HCT116 (cell line): Measurements from ENCODE around the gene PDE1C. TPM values are rescaled to one million over a fixed set of nuclear protein-coding genes. Genes with fewer than 3 reads are reported as not detected.

Source experiments
- ATAC-seq: fragments of 200-7000 bp; cut with Tn5 transposase; 2 replicates; pipeline ENCODE4 v1.9.1; 2020; ENCODE audit warnings: mild to moderate bottlenecking, moderate library complexity
- BruUV-seq: library from RNA; stranded (reverse); fragments of 400-500 nt; replicated peaks from 2 replicates; lab custom pipeline; 2021; lab: Mats Ljungman, UMichigan
- CTCF ChIA-PET: fragments of 300-600 bp; sonication (Branson Sonifier 250); formaldehyde crosslinking; loops from one replicate; lab custom pipeline; 2021; ENCODE audit warnings: antibody characterized with exemption; lab: Charles Lee
- POLR2A ChIA-PET: fragments of 300-600, 350-600 bp; sonication (Branson Sonifier 250); formaldehyde crosslinking; loops from one replicate; lab custom pipeline; 2021; ENCODE audit warnings: antibody characterized with exemption; lab: Charles Lee
- RAD21 ChIA-PET, 2 experiments: fragments of 300-600 bp; sonication (Branson Sonifier 250); formaldehyde crosslinking; loops; one replicate each; lab custom pipeline; 2023; ENCODE audit warnings: low total read pairs in 2 of 2; ENCODE audit not compliant: uncharacterized antibody in 2 of 2, unreplicated experiment in 2 of 2, low non-redundant PET in 1 of 2; lab: Charles Lee
- DNase-seq: peaks from one replicate; pipeline ENCODE4 v3.0.0-alpha.2; 2010; ENCODE audit warnings: low read depth, low spot score
- H2AFZ ChIP-seq: fragments of 200-600 bp; shearing (Covaris generic), sonication (generic); 2 replicates; pipeline ENCODE4 v1.6.1; 2017; ENCODE audit warnings: low read depth, mixed run types, mixed read lengths, antibody characterized with exemption, low read length; ENCODE audit not compliant: poor library complexity, severe bottlenecking
- H3K27ac ChIP-seq: 2 replicates; pipeline ENCODE4 v1.5.1; 2012; ENCODE audit warnings: low read depth, low read length
- H3K27me3 ChIP-seq: fragments of 200-600 bp; sonication (generic); 2 replicates; pipeline ENCODE4 v1.6.1; 2016; ENCODE audit warnings: mixed run types, low read length, mixed read lengths; ENCODE audit not compliant: insufficient read depth
- H3K36me3 ChIP-seq, 2 experiments: fragments of 200-500 bp in 1 of 2; fragments of 200-600 bp in 1 of 2; sonication (Bioruptor generic) in 1 of 2; sonication (generic) in 1 of 2; 2 replicates each; pipeline versions ENCODE4 v1.5.1 to v1.6.1; 2014 to 2016; ENCODE audit warnings: low read length in 2 of 2, inconsistent platforms in 1 of 2, mixed read lengths in 1 of 2, mixed run types in 1 of 2; ENCODE audit not compliant: insufficient read depth in 2 of 2, control insufficient read depth in 1 of 2
- H3K4me1 ChIP-seq, 2 experiments: fragments of 200-600 bp in 1 of 2; sonication (generic) in 1 of 2; 2 replicates each; pipeline versions ENCODE4 v1.5.1 to v1.6.1; 2012 to 2017; ENCODE audit warnings: low read length in 2 of 2, inconsistent platforms in 1 of 2, mild to moderate bottlenecking in 1 of 2, mixed read lengths in 1 of 2, mixed run types in 1 of 2, moderate library complexity in 1 of 2; ENCODE audit not compliant: insufficient read depth in 2 of 2, control insufficient read depth in 1 of 2
- H3K4me2 ChIP-seq: fragments of 200-600 bp; sonication (generic); 2 replicates; pipeline ENCODE4 v1.6.1; 2017; ENCODE audit warnings: mixed run types, low read length, mixed read lengths
- H3K4me3 ChIP-seq, 2 experiments: fragments of 200-600 bp in 1 of 2; sonication (generic) in 1 of 2; replicated peaks in 1 of 2; 2 replicates each; pipeline ENCODE4 v1.5.1; 2011 to 2016; ENCODE audit warnings: low read length in 2 of 2, control low read depth in 1 of 2, low read depth in 1 of 2, mild to moderate bottlenecking in 1 of 2, mixed read lengths in 1 of 2, mixed run types in 1 of 2
- H3K79me2 ChIP-seq: fragments of 200-600 bp; sonication (generic); 2 replicates; pipeline ENCODE4 v1.6.1; 2017; ENCODE audit warnings: mild to moderate bottlenecking, mixed run types, low read length, moderate library complexity, mixed read lengths; ENCODE audit not compliant: insufficient read depth
- H3K9ac ChIP-seq: fragments of 200-600 bp; sonication (generic); 2 replicates; pipeline ENCODE4 v1.6.1; 2016; ENCODE audit warnings: low read length, mixed read lengths
- H3K9me2 ChIP-seq: fragments of 200-600 bp; sonication (generic), shearing (Covaris generic); 2 replicates; pipeline ENCODE4 v1.6.1; 2017; ENCODE audit warnings: mixed run types, mild to moderate bottlenecking, moderate library complexity; ENCODE audit not compliant: insufficient read depth
- H3K9me3 ChIP-seq, 2 experiments: fragments of 200-500 bp in 1 of 2; fragments of 200-600 bp in 1 of 2; sonication (Bioruptor generic) in 1 of 2; sonication (generic) in 1 of 2; 2 replicates each; pipeline ENCODE4 v1.6.1; 2014 to 2017; ENCODE audit warnings: low read length in 2 of 2, mixed read lengths in 2 of 2, inconsistent platforms in 1 of 2, low read depth in 1 of 2, mild to moderate bottlenecking in 1 of 2, mixed run types in 1 of 2, moderate library complexity in 1 of 2; ENCODE audit not compliant: control insufficient read depth in 1 of 2, insufficient read depth in 1 of 2
- H4K20me1 ChIP-seq: fragments of 200-600 bp; sonication (generic), shearing (Covaris generic); 2 replicates; pipeline ENCODE4 v1.6.1; 2017; ENCODE audit warnings: mixed run types, mild to moderate bottlenecking, moderate library complexity; ENCODE audit not compliant: insufficient read depth
- EGR1 ChIP-seq: IDR thresholded peaks from 2 replicates; pipeline ENCODE4 v1.6.1; 2012; ENCODE audit warnings: low read depth
- TCF7L2 ChIP-seq: IDR thresholded peaks from 2 replicates; pipeline ENCODE4 v1.7.0; 2011; ENCODE audit warnings: borderline replicate concordance, inconsistent platforms; ENCODE audit not compliant: insufficient read depth, insufficient read length; ENCODE audit errors: extremely low read depth
- ZNF274 ChIP-seq: fragments of 200-500 bp; sonication (Bioruptor generic); IDR thresholded peaks from 2 replicates; pipeline ENCODE4 v1.6.1; 2014; ENCODE audit warnings: mild to moderate bottlenecking, low read depth, low read length, inconsistent platforms
- intact Hi-C: fragments of 100-400 bp; cut with micrococcal nuclease; formaldehyde crosslinking; loops from 2 replicates; pipeline ENCODE4 v1.10.0; 2022
- total RNA-seq: library from RNA; stranded (reverse); gene quantifications from one replicate; pipeline ENCODE4 v1.2.1, GENCODE V29; 2021; ENCODE audit not compliant: unreplicated experiment
- TF ChIP-seq, protein P1 (sequence below), 3 experiments: fragments of 200-600 bp in 1 of 3; sonication (generic) in 1 of 3; IDR thresholded peaks in 2 of 3; conservative IDR thresholded peaks in 1 of 3; 2 replicates each; pipeline ENCODE4 v1.5.1; 2012 to 2017; ENCODE audit warnings: low read depth in 2 of 3, low read length in 2 of 3, antibody characterized with exemption in 1 of 3, borderline replicate concordance in 1 of 3, control low read depth in 1 of 3, mild to moderate bottlenecking in 1 of 3, mixed read lengths in 1 of 3, mixed run types in 1 of 3, moderate library complexity in 1 of 3; ENCODE audit not compliant: insufficient read depth in 1 of 3

PDE1C gene
- total RNA-seq, 1 experiment from 2014 or later, result 0.17 TPM

DNA sequence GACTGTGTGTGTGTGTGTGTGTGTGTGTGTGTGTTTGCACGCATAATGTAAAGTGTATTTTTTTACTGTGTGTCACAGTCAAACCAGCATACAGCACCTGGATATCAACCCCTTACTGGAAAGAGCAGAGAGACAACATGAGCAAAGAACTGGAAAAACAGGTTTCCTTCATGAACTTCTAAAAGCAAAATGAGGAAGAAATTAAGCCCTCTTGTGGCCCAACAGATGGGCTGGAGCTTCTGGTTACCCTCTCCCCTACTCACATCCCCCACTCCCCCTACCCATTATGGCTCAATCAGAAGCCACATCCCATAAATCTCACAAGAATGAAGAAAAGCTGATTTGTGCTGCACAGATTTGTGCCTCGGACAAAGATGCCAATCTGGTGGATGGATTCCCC is 36.2 kb downstream of the PDE1C start (continued):
- TF ChIP-seq ZNF274, result no peak
- TF ChIP-seq TCF7L2, result no peak
- TF ChIP-seq EGR1, result no peak
- TF ChIP-seq, protein P1, sequence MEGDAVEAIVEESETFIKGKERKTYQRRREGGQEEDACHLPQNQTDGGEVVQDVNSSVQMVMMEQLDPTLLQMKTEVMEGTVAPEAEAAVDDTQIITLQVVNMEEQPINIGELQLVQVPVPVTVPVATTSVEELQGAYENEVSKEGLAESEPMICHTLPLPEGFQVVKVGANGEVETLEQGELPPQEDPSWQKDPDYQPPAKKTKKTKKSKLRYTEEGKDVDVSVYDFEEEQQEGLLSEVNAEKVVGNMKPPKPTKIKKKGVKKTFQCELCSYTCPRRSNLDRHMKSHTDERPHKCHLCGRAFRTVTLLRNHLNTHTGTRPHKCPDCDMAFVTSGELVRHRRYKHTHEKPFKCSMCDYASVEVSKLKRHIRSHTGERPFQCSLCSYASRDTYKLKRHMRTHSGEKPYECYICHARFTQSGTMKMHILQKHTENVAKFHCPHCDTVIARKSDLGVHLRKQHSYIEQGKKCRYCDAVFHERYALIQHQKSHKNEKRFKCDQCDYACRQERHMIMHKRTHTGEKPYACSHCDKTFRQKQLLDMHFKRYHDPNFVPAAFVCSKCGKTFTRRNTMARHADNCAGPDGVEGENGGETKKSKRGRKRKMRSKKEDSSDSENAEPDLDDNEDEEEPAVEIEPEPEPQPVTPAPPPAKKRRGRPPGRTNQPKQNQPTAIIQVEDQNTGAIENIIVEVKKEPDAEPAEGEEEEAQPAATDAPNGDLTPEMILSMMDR (IDR thresholded peaks at IDR 0.05 in 2 of 3, conservative IDR thresholded peaks at IDR 0.05 in 1 of 3; ENCODE audit: borderline replicate concordance in 1 of 3, insufficient read depth in 1 of 3, low read depth in 2 of 3, low read length in 2 of 3), result no peak

DNA sequence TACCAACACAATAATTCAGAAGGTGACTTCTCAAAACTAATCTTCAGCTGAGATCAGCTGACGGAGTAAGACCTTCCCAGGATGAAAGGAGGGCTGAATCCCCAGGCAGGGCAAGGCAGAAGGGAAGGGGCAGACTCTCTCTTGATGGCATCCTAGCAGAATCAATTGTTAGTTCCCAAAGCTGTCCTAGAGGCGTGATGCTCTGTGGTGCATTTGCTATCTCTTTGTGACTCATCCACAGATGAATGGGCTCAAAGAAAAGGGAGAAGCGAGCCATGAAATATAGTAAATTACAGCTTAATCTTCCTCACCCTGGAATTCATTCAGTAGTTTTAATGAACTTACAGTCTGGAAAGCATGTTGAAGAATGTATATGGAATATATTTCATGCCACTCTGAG is 37.2 kb downstream of the PDE1C start:
- intact Hi-C loops, result no loop called here
- DNase-seq, result no peak
- H3K27ac ChIP-seq, result no peak overlapping the region
- CTCF ChIA-PET, result no interaction called here
- TF ChIP-seq ZNF274, result no peak
- TF ChIP-seq, all 23 proteins: peak for 0
- BruUV-seq, result no TSS peak
- Histone ChIP-seq H3K4me3 (no peak overlapping the region), H3K4me2 (no peak overlapping the region), H2AFZ (no peak overlapping the region), H3K9me3 (no peaks in the 10 kb centered on the region), H3K9me2 (no peaks in the 10 kb centered on the region), H3K27me3 (peaks cover 14% of the 10 kb centered on the region; the same call in 1 of the 2 replicates), H3K79me2 (no peaks in the 10 kb centered on the region), H3K36me3 (no peaks in the 10 kb centered on the region), H3K4me1 (no peaks in the 10 kb centered on the region), H4K20me1 (no peaks in the 10 kb centered on the region), H3K9ac (no peak overlapping the region)
- ChIA-PET POLR2A (no interaction called here), RAD21 (no interaction called here)
- ATAC-seq, result no peak

DNA sequence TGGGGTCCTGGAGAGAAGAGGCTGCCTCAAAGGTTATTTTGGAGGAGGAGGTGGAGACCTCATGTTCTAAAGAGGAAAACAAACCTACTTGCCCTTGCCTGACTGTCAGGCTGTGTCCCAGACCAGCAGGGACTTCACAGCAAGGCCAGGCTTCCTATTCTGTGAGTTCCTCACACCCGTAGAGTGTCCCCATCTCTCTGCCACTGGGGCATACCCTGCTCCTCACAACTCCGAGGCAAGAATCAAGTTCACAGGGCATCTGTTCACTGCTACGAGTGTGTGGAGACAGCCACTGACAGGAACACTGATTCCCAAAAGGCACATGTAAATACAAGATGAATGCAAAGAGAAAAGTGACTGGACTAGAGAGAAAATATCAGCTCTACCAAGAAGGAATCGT is 38.0 kb downstream of the PDE1C start:
- no peaks in the 10 kb centered on the region for H3K9me2 ChIP-seq
- no peaks in the 10 kb centered on the region for H3K4me1 ChIP-seq
- ATAC-seq (no peak), DNase-seq (no peak)
- no peak overlapping the region for H2AFZ ChIP-seq
- CTCF ChIA-PET, result no interaction called here
- H3K79me2 ChIP-seq, result no peaks in the 10 kb centered on the region
- H3K9me3 ChIP-seq, result no peaks in the 10 kb centered on the region
- POLR2A ChIA-PET, result no interaction called here
- no peak overlapping the region for H3K4me2 ChIP-seq
- H4K20me1 ChIP-seq, result no peaks in the 10 kb centered on the region
- H3K27ac ChIP-seq, result no peak overlapping the region
- RAD21 ChIA-PET, result no interaction called here
- no peak for TF ChIP-seq ZNF274
- TF ChIP-seq, all 23 proteins: peak for 0
- Histone ChIP-seq H3K4me3 (no peak overlapping the region), H3K36me3 (no peaks in the 10 kb centered on the region), H3K9ac (no peak overlapping the region), H3K27me3 (peaks cover 6% of the 10 kb centered on the region; the same call in 1 of the 2 replicates)
- intact Hi-C loops, result no loop called here
- no TSS peak for BruUV-seq
